Glomerular visceral epithelial cell (primary cell): ENCODE measurements around the gene CEACAM8.
"Not testable (repeated sequence)": the region's sequence is repeated elsewhere in the genome, so short reads cannot be mapped to it uniquely, and the experiment has no call there.

Experiments
- DNase-seq: peaks from one replicate; pipeline ENCODE4 v3.0.0-alpha.2; 2016; ENCODE audit errors: extremely low spot score

The CEACAM8 gene

DNA sequence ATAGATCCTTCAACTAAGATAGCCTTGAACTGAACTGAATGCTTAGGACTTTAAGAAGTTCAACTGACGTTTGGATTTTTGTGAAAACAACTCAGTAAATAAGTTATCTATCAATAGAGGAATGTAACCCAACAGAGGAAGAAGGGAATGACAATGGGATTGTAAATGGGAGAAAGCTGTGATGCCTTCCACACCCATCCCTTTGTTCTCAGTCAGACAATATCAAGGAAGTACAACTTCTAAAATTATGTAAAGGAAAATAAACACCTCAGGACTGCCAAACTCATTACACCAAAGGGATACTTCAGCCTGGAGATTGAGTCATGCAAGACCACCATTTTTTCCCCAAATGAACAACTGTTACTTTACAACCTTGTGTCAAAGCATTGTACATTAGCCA is 21.1 kb downstream of the CEACAM8 start:
- no peak for DNase-seq

DNA sequence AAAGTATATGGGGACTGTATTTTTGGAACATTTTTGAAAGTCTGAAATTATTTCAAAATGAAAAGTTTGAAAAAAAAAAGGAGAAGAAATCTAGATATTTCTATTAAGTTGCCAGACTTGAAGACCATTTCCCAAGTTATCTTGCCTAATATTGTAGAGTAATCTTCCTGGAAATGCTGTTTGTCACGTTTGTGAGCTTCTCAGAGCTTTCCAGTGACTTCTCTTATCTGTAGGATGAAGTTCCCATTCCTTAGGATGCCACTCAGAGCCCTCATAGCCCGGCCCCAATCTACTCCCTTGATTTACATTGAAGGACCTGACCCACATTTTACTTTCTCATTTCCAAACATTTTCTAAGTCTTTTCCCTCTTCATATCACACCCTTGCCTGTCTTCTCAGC is 23.6 kb downstream of the CEACAM8 start:
- DNase-seq, result no peak

DNA sequence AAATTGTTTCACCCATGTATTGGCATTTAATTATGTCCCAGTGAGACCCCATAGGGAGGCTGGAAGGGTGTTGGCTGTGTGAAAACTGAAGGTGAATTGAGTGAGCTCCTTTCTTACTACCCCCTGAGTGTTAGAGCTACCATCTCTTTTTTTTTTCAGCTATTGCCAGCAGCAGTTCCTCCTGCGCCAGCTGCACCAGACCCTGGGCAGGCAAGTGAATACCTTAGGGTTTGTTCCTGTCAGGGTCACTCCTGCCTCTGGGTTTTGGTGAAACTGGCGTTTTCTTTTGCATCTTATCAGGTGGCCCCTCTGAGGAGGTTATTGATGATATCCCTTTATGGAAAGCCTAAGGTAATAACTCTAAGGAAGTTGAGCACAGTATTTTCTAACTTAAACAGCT is 25.5 kb downstream of the CEACAM8 start:
- no peak for DNase-seq

DNA sequence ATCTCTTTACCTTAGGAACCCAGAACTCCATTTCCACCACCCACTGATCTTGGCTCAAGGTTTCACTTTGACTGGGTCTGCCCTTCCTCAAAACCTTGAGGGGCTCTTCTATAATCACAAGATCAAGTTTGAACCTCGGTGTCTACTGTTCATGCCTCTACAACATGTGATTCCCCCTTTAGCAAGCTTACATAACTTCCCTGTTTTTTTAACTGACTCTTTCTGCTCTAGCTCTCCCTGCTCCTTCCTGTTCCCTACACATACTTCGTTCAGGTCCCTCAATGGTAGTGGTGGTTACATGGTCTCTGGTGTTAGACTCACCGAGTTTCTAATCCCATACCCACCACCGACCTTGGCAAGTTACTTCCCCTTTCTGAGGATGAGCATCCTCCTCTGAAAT is 26.7 kb downstream of the CEACAM8 start:
- no peak for DNase-seq

DNA sequence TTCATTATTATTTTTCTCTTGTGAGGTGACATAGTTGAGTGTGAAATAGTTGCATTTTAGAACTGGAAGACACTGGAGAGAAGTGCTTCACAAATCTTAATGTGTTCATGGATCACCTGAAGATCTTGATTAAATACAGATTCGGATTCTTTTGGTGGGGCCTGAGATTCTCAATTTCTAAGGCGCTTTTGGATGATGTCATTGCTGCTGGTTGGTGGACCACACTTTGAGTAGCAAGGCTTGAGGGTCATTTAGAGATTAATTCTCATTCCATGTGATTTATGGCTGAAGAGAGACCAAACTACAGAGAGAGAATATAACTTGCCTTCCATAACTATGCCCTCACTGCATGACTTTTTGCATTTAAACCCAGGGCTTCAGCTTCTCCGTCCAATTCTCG is 27.2 kb downstream of the CEACAM8 start:
- no peak for DNase-seq

DNA sequence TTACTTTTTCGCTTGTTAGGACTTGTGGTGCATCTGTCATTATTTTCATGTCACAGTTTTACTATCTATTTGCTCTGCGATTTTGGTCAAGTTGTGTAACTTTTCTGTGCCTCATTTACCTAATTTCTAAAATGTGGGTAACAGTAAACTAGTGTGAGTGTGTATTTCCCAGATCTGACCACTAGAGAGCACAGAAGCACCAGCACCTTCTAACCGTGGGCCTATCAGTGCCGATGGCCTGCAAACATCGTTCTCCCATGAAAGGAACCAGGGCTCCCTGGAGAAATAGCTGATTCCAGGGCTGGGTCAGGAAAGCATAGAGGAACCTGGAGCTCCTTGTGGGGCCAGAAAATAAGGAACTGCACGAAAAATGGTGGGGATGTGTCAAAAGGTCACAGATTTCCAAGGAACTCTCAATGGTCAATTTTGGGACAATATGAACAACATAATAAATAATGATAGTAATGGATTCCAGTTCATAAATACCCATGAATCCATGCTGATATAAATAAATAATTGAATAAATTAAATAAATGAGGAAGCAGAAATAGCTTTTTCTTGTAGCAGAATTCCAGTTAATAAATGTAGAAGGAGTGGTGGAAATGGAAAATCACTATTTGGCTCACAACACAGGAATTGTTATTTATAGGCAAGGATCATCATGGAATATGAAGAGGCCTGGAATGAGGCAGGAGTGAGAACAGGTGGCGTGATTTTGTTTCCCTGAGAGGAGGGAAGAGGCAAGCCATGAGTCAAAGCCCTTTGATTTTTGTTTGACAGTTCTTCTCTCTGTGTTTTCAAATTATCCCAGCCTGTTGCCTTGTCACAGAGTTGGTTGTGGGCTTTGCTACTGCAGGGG is 31.1 kb downstream of the CEACAM8 start:
- DNase-seq, result peak; percentile 33

DNA sequence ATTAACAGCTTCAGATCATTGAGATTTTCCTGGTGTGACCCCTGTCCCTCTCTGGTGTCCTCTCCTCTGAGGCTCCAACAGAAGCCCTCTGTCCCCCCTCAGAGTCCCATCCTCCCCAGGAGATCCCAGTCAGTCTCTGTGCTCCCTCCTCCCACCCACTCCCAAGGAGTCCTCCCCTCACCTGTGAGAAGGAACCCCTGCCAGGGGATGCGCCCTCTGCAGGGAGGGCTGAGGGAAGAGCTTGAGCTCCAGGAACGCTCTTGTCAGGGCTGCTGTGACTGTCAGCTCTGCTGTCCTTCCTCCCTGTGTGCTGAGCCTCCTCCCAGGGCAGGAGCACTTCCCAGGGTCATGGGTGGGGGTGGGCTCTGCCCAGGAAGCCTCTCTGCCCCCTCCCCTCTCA is 33.2 kb downstream of the CEACAM8 start:
- no peak for DNase-seq

DNA sequence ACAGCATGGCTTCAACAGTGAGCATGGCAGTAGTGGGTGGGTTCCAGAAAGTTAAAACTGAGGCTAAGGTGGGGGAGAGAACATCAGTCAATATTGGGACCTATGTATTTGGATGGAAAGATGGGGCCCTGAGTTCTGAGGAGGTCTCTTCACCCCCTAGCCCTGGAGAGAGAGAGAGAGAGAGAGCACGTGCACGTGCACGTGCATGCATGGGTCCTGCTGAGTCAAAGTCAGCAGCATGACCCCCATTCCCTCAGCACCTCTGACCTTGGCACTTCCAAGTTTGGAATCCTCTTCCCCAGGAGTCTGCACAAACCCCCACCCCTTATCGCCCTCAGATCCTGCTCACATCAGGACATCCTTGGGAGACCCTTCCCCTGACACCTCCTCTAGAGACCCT is 34.0 kb downstream of the CEACAM8 start:
- DNase-seq, result no peak

DNA sequence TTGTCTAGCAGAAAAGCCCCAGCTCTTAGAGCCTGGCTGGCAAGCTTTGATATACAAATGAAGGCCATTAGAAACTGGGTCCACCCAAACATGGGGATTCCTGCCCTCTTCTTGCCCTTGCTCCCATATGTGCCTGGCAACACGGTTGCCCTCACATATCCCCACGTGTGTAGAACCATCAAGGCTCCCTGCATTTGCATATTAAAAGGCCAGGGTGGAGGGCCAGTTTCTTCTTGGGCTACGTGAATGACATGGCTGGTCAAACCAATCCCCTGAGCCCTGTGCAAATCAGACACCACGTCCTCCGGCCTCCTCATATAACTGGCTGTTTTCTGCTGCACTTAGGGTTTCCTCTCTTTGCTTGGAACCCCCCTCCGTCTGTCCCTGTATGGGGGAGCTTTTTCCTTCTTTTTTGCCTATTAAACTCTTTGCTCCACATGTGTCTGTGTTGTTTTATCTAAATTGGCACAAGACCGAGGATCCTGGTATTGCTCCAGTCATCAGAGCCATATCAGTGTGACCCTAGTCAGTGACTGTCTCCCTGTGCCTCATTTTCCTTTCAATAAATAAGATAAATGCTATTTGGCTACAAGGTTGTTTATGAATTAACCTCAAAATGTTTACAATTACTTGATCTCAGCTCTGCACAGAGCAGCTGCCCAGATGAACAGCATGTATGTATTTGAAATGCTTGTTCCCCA is 36.1 kb downstream of the CEACAM8 start:
- no peak for DNase-seq

DNA sequence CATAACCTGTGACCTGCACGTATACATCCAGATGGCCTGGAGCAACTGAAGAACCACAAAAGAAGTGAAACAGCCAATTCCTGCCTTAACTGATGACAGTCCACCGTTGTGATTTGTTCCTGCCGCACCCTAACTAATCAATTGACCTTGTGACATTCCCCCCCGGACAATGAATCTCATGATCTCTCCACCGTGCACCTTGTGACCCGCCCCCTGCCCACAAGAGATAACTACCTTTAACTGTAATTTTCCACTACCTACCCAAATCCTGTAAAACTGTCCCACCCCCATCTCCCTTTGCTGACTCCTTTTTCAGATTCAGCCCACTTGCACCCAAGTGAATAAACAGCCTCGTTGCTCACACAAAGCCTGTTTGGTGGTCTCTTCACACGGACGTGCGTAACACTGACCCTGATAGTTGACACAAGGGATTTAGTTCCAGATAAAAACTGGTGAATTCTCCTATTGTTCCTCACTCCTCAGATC is 37.3 kb downstream of the CEACAM8 start:
- not testable (repeated sequence) for DNase-seq

DNA sequence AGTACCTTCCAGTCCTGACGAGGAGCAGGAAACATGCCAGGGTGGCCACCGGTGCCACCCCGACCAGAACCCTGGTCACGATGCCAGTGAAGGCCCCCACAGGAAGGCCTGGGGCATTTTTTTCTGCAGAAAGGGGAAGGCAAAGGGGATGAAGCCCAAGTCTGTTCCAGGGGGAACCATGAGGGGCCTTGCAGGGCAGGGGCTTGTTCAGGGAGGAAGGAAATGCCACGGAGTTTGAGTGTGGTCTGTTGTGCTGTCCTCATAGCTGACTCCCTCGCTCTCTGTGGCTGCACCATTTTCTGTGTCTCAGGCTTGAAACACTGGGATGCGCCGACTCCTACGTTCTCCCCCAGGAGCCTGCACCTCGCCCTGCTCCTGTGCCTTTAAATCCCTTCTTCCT is 38.9 kb downstream of the CEACAM8 start:
- DNase-seq, result no peak

DNA sequence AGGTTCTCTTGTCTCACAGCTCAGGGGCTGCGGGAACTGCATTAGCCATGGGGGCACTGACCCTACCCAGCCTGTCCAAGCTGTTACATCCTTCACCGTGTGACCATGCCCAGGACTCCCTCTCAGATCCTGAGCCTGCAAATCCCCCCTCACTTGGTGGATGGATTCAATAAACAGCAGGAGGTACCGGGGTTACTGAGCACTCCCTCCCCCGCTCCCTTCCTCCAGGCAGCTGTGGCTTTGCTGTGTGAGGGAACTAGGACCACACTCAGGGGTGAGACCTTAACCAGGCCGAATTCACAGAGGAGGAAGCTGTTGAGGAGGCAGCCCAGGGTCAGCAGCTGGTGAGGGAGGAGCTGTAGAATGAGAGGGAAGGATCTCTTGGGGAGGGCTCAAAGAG is 39.4 kb downstream of the CEACAM8 start:
- DNase-seq, result no peak

DNA sequence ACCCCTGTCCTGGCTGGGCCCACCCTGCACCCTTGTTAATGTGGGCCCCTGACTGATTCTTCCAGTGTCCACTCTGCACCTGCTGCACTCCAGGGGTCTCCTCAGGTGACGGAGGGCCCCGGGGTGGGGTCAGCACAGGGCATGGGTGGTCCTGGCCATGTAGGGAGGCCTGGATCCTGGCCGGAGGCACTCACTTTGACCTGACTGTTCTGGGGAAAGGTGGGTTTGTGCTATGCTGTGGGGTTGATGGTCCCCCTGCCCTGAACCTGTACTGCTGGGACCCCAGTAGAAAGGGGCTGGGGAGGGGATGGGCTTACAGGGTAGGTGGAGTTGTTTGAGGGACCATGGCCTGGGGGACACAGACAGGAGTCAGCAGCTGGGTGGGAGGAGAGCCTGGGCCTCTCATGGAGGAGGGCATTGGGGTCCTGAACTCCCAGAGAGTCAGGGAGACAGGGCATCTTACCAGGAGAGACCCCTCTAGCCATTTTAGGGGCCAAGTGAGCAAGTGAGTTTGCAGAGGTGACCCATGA is 40.6 kb downstream of the CEACAM8 start:
- no peak for DNase-seq

DNA sequence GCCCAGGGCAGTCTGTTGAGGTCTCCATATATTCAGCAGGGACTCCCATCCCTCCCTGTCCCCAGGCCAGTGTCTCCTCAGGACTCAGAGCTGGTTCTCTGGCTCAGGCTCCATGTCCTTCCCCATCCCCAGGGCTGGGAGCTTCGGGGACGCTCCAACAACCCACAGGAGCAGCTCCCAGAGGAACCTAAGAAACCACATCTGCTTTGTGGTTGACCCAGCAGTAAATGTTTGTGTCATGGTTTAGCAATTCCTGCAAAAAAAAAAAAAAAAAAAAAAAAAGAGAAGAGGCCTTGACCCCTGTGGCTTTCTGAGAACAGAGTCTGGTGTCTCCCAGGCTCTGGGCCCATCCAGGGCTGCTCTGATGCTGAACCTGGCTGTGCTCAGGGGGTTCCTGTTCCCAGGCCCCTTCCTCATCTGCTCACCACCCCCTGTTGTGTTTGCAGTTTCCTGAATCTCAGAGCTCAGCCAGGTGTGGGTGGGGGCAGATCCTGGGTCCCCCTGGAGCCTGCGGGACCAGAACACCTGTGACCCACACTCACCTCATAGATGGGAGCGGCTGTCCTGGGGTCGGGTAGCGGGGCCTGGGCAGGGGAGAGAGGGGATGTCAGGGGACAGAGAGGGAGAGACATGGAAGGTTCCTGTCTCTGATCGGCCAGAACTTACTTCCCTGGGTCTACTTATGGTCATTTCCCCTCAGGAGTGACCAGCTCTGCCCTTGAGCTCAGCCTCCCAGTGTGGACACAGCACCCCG is 41.3 kb downstream of the CEACAM8 start:
- DNase-seq, result peak; percentile 84

DNA sequence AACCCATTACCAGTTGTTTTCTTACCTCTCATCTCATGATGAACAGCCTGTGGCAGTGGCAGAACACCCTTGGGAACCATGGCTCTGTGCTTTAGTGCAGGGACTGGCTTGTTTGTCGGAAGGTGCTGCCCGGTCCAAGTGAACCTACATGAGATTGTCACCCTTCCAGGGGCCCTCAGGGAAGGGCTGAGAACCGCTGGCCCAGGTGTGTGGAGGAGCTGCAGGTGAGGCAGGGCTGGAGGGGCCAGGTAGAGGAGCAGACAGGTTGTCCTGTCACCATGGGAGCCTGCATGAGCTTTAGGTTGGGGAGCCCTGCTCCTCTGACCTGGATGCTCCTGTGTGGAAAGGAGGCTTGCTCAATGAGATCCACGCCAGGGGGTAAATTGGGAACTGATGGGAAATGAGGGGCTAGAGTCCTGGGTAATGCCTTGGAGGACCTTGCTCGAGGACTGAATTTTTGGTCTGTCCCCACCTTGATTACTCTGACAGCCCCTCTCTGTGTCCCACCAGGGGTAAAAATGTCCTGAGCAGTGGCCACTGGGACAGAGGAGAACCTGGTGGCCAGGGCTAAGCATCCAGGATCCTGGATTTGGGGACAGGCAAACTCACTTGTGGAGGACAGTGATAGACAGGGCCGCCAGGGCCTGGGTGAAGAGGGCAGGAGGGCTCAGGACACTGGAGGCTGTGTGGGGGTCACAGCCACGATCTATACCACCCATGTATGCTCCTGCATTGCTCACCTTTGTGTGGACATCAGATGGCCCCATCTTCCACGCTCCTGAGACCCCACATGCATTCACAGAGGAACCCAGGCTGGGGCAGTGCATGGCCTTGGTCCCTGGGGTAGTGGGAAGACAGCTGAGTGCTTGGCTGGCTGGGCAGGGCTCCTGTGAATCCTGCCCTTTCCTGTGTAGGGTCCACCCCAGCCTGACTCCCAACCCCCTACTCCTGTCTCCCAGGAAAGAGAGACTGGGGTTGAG is 42.3 kb downstream of the CEACAM8 start:
- no peak for DNase-seq

DNA sequence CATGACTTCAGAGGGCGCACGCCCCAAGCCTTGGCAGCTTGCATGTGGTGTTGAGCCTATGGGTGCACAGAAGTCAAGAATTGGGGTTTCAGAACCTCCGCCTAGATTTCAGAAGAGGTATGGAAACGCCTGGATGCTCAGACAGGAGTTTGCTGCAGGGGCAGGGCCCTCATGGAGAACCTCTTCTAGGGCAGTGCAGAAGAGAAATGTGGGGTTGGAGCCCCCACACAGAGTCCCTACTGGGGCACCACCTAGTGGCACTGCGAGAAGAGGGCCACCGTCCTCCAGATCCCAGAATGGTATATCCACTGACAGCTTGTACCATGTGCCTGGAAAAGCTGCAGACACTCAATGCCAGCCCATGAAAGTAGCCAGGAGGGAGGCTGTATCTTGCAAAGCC is 44.2 kb downstream of the CEACAM8 start:
- DNase-seq, result not testable (repeated sequence)

DNA sequence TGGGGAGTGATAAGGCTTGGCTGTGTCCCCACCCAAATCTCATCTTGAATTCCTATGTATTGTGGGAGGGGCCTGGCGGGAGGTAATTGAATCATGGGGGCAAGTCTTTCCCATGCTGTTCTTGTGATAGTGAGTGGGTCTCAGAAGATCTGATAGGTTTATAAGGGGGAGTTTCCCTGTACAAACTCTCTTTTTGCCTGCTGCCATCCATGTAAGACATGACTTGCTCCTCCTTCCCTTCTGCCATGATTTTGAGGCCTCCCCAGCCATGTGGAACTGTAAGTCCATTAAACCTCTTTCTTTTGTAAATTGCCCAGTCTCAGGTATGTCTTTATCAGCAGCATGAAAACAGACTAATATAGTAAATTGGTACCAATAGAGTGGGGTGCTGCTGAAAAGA is 45.7 kb downstream of the CEACAM8 start:
- DNase-seq, result not testable (repeated sequence)

DNA sequence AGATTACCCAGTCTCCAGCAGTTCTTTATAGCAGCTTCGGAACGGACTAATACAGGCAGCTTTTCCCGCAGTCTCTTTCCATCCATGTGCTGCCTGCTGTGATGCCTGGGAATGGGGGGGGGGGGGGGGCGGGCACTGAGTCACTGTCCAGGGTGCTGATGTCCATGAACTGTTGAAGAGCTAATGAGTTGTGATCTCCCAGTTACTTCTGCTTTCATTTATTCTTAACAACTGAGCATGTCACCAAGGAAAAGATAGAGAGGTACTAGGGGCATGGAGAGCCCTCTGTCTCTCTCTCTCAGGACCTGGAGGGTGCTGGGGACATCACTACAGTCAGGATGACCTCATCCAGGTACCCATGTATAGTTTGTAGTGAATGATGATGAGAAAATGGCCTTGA is 46.2 kb downstream of the CEACAM8 start:
- no peak for DNase-seq

DNA sequence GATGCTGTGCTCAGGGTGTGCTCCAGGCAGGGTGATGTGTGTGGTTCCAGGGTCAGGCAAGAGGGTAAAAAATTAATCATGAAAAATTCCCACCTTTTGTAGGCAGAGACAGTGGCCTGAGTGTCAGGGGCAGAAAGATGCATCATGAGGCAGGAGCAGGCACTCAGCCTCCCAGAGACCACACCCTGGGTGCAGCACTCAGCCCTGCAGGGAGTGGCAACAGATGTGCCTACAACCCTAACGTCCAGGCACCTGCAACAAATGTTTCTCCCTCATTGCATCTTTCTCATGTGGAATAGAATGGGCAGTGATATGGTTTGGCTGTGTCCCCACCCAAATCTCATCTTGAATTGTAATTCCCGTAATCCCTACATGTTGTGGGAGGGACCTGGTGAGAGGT is 46.8 kb downstream of the CEACAM8 start:
- no peak for DNase-seq

DNA sequence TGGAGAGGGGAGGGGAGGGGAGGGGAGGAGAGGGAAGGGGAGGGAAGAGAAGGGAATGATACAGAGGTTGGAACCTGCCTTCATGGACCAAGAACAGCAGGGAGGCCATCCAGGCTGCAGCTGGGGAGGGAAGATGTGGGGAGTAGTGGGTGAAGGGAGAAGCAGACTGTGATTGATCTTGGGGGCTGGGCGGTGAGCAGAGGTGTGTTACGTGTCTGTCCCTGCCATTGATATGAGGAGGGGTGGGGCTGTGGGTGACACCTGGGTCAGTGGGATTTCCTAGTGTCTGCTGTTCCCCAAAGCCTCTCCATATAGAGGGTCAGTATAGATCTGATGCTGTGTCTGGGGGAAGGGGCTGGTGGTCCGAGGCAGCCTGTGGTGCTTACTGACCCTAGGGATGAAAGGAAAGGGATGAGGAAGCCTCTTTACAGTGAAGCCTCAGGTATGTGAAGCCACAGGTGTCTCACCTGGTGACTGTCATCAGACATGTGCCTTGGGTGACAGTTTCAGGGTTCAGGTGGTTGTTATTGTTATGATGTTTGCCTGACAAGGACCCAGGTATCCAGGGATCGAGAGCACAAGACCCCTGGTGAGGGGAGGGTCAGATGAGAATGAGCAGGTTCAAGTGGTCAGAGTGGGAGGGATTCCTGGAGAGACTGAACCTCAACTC is 47.8 kb downstream of the CEACAM8 start:
- DNase-seq, result no peak
